ENCODE results near the gene EMC10. TPM values are rescaled to one million over a fixed set of nuclear protein-coding genes. Genes with fewer than 3 reads are reported as not detected.

The EMC10 gene
- total RNA-seq, 1 donor from 2014 or later, result 78.0 TPM

DNA sequence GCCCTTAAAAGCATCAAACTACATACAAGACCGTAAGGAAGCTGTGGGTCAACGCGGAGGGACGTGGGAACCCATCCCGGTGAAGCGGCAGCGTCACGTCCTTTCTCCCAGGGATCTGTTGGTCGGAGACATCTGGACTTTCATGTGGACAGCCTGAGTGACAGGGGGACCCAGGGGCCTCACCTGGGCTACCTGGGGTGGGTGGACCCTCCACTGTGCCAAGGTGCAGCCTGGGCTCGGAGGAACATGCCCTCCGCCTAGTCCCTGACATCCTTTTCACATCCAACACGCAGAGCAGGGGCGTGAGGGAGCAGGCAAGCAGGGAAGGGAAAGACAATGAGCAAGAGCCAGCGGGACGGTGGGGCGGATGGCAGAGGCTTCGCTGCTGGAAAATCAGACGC, 14.1 kb downstream of the EMC10 start:
- ATAC-seq (no peak), DNase-seq (ENCODE audit: missing footprints) (peak; percentile 56)
- intact Hi-C loops (cut with DNase I), result loop anchor here (10.0 kb wide), 1 partner anchor 1036 kb away; the partner anchor contains the start of genes ALDH16A1 and PIH1D1

DNA sequence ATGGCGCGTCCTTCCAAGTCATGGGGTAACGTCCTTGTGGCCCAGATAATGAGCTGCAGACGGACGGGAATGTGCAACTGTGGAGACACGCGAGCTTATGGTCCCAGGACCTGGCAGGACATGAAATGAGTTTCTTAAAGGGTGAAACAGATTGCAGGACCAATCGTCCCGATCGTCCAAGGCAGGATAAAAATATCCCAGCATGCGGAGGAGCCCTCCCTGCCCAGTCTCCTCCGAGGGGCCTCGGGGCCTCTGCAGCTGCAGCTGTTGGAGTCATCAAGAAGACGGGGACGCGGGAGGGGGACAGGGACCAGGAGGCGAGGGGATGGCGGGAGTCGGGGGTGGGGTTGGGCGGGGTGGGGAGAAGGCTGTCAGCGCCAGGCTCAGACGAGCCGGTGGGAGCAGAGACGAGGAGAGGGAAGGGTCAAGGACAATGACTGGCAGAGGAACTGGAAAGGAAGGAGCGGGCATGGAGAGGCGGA, 14.7 kb downstream of the EMC10 start:
- ATAC-seq, result no peak
- intact Hi-C loops (cut with DNase I), result loop anchor here (10.0 kb wide), 1 partner anchor 1036 kb away; the partner anchor contains the start of genes ALDH16A1 and PIH1D1
- peak; percentile 44 for DNase-seq (ENCODE audit: missing footprints)

DNA sequence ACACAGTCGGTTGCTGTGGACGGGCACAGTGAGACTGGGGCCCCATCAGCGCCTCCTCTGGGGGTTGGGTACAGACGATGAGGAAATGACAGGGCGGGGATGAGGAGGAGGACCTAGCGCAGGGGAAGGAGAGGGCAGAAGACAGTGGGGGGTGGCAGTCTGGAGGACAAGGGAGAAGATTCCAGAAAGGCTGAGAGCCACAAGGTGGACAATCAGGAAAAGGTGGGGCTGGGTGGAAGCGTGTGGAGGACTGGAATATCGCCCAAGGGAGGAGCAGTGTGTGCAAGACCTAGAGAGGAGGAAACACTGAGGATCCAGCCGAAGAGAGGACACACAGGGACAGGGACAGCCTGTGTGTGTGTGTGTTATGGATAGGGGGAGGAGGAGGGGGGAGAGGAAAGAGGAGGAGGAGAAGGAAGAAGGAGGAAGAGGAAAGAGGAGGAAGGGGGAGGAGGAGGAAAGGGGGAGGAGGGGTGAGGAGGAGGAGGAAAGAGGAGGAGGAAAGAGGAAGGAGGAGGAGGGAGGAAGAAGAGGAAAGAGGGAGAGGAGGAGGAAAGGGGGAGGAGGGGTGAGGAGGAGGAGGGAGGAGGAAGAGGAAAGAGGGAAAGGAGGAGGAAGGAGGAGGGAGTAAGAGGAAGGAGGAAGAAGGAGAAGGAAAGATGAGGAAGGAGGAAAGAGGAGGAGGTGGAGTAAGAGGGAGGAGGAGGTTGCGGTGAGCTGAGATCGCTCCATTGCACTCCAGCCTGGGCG, 16.2 kb downstream of the EMC10 start:
- ATAC-seq (no peak), DNase-seq (ENCODE audit: missing footprints) (peak; percentile 52)
- intact Hi-C loops (cut with DNase I), result loop anchor here (10.0 kb wide), 1 partner anchor 1038 kb away; the partner anchor contains the start of genes ALDH16A1 and PIH1D1

DNA sequence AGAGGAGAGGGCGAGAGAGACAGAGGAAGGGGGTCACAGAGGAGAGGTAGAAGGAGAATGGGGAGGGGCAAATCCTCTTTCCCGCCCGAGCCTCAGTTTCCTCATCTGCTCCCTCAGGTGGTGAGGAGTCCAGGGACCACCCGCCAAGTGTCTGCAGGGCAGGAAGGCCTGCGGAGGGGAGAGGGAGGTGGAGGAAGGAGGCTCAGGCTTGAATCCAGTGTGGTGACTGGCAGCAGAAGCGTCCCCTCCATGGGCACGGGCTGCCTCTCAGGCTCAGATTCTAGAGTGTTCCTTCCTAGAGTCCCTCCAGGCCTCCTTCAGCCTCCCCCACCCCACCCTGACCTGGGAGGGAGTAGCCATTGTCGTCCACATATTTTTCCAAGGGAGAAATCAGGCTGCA, 16.9 kb downstream of the EMC10 start:
- ATAC-seq, result no peak
- intact Hi-C loops (cut with DNase I), result loop anchor here (10.0 kb wide), 1 partner anchor 1038 kb away; the partner anchor contains the start of genes ALDH16A1 and PIH1D1
- DNase-seq (ENCODE audit: missing footprints), result peak; percentile 11

DNA sequence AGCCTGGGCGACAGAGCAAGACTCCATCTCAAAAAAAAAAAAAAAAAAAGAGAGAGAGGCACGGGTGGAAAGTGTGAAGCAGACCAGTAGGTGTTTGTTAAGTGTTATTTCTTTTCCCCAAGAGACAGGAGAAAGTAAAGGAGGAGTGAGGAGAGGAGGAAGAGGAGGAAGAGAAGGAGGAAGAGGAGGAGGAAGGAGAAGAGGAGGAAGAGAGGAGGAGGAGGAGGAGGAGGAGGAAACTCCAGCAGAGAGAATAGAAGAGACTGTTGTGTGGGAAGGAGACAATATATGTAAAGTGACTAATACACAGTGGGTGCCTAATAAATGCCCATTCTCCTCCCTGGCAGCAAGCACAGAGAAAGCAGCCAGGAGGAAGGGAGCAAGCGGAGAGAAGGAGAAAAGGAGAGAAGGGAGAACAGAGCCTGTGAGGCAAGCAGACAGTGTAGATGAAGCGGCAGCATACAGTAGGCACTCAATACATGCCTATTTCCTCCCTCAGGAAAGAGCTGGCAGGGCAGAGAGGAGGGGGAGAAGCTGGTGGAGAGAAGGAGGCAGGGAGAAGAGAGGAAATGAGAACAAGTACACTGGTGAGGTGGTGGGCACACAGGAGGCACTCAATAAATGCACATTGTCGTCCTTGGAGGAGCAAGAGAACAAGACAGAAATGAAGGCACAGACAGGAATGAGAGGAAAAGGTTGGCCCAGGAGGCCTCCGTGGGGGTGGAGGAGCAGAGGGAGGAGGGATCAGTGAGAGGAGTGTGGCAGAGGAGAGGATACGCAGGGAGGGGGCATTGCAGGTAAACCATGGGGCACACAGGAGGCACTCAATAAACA, 18.1 kb downstream of the EMC10 start:
- intact Hi-C loops (cut with DNase I), result loop anchor here (10.0 kb wide), 1 partner anchor 1040 kb away; the partner anchor contains the start of genes ALDH16A1 and PIH1D1
- DNase-seq (ENCODE audit: missing footprints) (peak; percentile 34), ATAC-seq (no peak)

DNA sequence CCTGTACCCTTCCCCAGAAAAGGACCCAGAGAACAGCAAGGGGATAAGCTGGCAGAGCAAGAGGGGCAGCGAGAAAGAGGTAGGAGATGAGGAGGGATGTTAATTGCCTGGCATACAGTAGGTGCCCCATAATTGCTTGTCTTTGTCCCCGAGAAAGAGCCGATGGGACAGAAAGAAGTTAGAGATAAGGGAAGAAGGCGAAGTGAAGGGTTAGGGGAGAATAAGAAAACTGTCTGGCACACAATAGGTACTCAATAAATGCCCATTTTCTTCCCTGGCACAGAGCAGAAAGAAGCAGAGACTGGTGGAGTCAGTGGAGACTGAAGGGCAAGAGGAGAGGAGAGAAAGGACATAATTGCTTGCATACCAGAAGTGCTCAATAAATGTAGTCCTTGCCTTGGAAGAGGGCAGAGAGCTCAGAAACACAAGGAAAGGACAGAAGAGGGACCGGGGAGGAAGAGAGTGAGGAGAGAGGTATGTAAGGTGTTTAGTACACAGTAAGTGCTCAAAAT, 18.8 kb downstream of the EMC10 start:
- ATAC-seq, result no peak
- intact Hi-C loops (cut with DNase I), result loop anchor here (10.0 kb wide), 1 partner anchor 1040 kb away; the partner anchor contains the start of genes ALDH16A1 and PIH1D1
- DNase-seq (ENCODE audit: missing footprints), result no peak

DNA sequence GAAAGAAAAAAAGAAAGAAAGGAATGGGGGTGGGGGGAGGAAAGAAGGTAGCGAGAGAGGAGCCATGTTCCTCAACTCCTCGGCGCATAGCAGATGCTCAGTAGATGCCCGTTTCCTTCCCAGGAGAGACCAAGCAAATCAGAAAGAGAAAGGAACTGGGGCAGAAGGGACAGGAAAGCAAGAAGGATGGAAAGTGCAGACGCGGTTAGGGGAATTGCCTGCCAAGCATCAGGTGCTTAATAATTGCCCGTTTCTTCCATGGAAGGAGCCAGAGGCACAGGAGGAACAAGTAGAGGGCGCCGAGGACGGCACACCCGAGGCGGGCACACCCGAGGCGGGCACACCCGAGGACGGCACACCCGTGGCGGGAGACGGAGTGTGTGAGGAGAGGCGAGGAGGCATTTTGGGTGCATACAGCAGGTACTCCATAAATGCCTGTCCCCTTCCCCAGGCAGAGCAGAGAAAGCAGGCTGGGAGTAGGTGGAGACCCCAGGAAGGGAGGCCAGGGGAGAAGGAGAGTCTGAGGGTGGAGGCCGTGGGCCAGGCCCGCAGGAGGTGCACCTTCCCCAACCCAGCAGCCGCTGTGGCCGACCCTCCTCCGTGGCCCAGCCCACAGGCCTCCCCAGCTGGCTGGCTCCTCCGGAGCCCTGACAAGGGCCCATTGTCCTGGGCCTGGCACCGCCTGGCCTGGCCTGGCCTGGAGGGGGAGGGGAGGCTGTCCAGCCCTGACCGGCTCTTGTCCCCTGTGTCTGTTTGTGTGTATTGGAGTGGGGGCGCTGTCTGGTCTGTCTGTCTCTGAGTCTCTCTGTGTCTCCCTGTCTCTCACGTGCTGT, 20.1 kb downstream of the EMC10 start:
- intact Hi-C loops (cut with DNase I), result loop anchor here (10.0 kb wide), 1 partner anchor 1042 kb away; the partner anchor contains the start of genes ALDH16A1 and PIH1D1
- ATAC-seq, result peak; percentile 59
- DNase-seq (ENCODE audit: missing footprints), result peak; percentile 79

DNA sequence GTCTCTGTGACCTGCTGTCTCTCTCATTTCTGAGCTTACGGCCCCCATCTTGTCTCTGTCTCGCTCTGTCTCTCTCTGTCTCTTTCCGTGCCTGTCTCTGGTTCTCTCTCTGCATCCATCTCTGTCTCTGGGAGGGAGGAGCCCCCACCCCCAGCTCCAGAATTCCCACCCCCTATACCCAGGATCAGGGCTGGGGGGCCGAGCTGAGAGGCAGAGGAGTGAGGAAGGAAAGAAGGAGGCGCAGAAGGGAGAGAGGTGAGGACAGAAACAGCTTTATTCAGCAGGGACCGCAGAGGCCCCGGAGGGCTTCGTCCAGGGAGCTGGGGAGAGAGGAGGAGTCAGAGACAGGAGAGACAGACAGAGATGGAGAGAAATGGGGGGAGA, 20.7 kb downstream of the EMC10 start:
- no peak for DNase-seq (ENCODE audit: missing footprints)
- intact Hi-C loops (cut with DNase I), result loop anchor here (10.0 kb wide), 1 partner anchor 1042 kb away; the partner anchor contains the start of genes ALDH16A1 and PIH1D1
- peak; percentile 4 for ATAC-seq

DNA sequence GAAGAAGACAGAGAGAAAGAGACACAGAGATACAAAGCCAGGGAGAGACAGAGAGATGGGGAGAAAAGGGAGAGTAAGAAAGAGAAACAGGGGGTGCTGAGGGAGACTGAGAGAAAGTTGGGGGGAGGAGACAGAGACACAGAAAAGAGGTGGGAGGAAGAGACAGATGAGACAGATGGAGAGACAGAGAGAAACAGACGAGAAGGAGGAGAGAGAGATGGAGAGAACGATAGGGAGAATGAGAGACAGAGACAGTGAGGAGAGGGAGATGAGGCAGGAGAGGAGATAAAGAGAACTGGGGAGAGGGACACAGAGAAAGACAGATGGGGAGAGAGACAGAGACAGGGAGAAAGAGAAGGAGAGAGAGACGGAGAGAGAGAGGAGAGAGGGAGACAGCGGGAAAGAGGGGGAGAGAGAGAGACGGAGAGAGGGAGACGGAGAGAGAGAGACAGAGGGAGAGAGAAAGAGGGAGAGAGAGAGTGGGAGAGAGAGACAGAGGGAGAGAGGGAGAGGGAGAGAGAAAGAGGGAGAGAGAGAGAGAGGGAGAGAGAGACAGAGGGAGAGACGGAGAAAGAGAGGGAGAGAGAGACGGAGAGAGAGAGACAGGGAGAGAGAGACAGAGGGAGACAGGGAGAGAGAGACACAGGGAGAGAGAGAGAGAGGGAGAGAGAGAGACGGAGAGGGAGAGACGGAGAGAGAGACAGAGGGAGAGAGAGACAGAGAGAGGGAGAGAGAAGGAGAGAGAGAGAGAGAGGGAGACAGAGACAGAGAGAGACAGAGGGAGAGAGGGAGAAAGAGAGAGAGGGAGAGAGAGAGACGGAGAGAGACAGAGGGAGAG, 22.1 kb downstream of the EMC10 start:
- DNase-seq (ENCODE audit: missing footprints) (no peak), ATAC-seq (no peak)
- intact Hi-C loops (cut with DNase I), result loop anchor here (10.0 kb wide), 1 partner anchor 1044 kb away; the partner anchor contains the start of genes ALDH16A1 and PIH1D1

DNA sequence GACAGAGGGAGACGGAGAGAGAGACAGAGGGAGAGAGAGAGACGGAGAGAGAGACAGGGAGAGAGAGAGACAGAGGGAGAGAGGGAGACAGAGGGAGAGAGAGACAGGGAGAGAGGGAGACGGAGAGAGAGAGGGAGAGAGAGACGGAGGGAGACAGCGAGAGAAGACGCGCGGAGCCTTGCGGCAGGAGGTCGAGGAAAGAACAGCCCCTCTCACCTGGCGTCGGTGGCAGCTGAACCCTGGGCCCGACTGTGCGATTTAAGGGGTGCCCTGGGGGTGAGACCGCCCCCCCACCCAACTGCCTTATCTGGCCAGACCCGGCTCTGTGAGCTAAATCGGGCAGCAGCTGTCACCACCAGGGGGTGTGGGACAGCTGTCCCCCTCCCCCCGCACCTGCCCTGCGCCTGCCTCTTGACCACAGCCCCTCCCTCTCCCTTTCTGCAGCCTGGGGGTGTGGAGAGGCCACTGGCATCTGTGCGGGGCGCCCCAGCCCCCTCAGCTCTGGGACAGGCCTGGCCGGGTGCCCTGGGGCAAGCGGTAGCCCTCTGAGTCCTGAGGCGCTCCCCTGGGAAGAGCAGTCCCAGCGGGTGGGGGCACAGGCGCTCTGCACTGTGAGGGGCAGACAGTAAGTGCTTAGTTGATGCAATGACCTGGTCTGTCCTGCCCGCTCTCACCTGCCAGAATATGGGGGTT, 23.9 kb downstream of the EMC10 start:
- intact Hi-C loops (cut with DNase I), result no loop called here
- peak; percentile 85 for DNase-seq (ENCODE audit: missing footprints)
- peak; percentile 61 for ATAC-seq

DNA sequence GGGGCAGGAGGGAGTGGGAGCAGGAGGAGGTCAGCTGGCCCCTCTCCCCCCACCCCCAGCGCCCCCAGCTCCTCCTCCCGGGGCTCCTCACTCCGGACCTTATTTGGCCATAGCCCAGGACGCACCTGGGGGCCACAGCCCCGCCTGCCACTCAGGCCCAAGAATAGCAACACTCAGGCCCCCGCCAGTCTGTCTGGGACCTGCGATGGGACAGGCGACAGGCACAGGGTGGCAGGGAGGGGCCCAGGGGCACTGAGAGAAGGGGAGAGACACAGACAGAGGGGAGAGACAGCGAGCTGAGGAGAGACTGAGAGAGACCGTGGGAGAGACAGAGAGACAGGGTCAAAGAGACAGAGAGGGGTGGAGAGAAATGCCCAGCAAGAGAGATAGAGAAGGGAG, 24.4 kb downstream of the EMC10 start:
- peak; percentile 73 for ATAC-seq
- DNase-seq (ENCODE audit: missing footprints), result peak; percentile 86

DNA sequence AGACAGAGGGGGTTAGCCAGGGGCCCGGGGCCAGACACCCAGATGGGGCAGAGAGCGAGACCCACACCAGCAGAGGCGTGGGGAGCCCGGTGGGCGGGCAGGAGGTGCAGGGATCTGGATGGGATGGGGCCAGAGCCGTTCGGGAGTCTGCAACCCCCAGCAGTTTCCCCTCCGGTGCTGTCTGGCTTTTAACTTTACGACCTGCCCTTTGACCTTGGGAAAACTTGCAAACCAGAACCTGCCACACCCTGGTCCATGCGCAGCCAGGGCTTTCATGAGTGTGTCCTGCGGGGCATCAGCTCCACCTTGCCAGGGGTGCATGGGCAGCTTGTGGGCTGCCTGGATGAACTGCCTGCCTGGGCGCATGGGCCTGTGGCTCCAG, 24.9 kb downstream of the EMC10 start:
- ATAC-seq (no peak), DNase-seq (ENCODE audit: missing footprints) (peak; percentile 68)
- intact Hi-C loops (cut with DNase I), result no loop called here

More for the DNA sequence above, 24.4 kb downstream of the EMC10 start:
- intact Hi-C loops (cut with DNase I), result no loop called here

DNA sequence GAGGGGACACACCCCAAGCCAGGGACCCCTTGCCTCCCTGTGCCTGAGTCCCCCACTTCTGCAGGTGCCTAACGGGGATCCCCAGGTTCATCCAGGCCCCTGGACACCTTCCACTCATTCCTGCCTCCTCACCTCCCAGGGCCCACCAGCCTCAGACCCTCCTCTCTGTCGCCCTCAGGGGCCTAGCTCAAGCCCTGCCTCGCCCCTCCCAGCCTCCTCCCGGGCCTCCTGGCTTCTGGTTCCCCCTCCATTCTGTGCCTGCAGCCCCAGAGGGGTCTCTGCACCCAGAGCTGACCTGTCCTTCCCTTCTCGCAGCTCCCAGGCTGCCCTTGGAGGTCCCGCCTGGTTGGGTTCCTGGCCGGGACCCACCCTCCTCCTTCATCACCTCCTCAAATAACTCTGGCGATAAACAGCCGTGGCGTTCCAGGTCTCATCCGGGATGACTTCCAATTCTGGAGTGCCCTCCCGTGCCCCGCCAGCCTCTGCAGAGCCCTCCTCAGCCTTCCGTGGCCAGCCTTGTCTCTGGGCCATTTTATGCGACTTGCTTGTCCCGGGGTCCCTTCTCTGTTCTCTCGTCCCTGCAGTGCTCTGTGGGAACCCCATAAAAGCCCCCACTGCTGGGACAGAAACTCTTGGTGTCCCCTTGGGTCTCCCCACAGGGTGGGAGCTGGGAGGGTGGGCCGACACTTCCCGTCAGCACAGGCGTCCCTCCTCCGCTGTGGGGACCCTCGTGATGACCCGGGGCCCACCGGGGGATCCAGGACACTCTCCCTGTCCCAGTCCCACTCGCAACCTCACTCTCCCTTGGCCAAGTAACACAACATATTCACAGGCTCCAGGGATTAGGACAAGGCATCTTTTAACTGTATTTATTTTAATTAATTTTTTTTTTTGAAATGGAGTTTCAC, 25.5 kb downstream of the EMC10 start:
- ATAC-seq (peak; percentile 62), DNase-seq (ENCODE audit: missing footprints) (peak; percentile 80)
- intact Hi-C loops (cut with DNase I), result no loop called here

DNA sequence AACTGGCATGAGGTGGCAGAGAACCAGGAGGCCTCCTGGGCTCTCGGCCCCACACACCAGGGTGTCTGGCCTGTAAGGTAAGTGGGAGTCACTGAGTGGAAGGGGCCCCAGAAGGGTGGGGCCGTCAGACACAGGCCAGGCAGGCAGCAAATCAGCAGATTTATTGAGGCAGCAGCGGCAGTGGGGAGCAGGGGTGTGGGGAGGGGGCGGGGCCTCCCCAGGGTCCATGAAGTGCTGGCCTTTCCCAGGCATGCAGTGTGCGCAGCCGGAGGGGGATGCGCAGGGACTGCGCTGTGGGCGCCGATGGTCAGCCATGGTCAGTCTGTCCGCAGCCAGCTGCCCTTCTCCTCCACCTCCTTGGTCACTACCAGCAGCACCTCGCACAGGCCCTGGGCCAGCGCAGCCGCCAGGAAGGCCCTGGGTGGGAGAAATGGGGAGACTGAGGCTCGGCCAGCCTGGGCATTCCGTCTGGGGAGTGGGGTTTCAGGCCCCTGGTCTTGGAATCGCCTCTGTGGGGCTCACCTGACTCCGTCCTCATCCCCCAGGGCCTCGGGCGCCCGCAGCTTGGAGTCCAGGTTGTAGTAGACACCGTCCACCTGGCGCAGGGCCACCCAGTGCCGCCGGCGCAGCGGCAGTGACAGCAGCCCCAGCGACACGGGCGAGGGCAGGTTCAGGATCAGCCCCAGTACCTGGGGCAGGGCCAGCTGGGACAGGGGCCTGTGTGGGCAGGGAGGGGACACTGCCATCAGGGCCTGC, 29.7 kb downstream of the EMC10 start:
- DNase-seq (ENCODE audit: missing footprints), result peak; percentile 66
- no peak for ATAC-seq
- intact Hi-C loops (cut with DNase I), result no loop called here

DNA sequence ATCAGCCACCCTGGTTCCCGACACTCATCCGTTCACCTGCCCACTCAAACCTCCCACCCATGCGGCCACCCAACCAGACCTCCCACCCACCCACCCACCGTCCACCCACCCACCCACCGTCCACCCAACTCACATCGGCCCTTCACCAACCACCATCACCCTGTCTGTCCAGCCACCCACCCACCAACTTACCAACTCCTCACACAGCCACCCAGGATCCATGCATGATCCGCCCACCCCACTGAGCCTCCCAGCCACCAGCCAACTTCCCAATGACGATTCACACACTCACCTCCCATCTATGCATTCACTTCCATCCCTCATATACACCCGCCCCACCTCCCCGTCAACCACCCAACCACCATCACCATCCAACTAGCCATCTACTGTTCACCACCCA, 30.4 kb downstream of the EMC10 start:
- DNase-seq (ENCODE audit: missing footprints) (peak; percentile 55), ATAC-seq (no peak)
- intact Hi-C loops (cut with DNase I), result no loop called here
